HG03521 (cell line): Measurements from ENCODE around the gene THRA.

Source experiments
- ATAC-seq: cut with Tn5 transposase; IDR thresholded peaks from one replicate; pipeline ENCODE4 v1.9.1; 2021; ENCODE audit warnings: mild to moderate bottlenecking, moderate library complexity; ENCODE audit not compliant: unreplicated experiment

The THRA gene

GRCh38 chr17:40095944-40096791, 33.4 kb downstream of the THRA start:
- peak; percentile 38 for ATAC-seq

GRCh38 chr17:40097087-40097486, 34.3 kb downstream of the THRA start:
- ATAC-seq, result no peak

GRCh38 chr17:40097931-40098845, 35.4 kb downstream of the THRA start:
- ATAC-seq, result no peak

GRCh38 chr17:40098846-40099618, 36.3 kb downstream of the THRA start:
- ATAC-seq, result peak; percentile 58

- ATAC-seq, result no peak
Observed at GRCh38 chr17:40099619-40100418, 37.1 kb downstream of the THRA start.

GRCh38 chr17:40100419-40100668, 37.6 kb downstream of the THRA start, which contains the start of gene NR1D1:
NR1D1 (minus strand) TSS chr17:40100589; CDS start chr17:40100094, 495 bp downstream.
- no peak for ATAC-seq

- ATAC-seq, result peak; percentile 25
Observed at GRCh38 chr17:40100669-40101366, 38.1 kb downstream of the THRA start.

GRCh38 chr17:40101367-40102210, 38.8 kb downstream of the THRA start:
- ATAC-seq, result no peak

- ATAC-seq, result no peak
Observed at GRCh38 chr17:40103071-40103661, 40.4 kb downstream of the THRA start.

- no peak for ATAC-seq
Observed at GRCh38 chr17:40103688-40104087, 40.9 kb downstream of the THRA start.

- no peak for ATAC-seq
Observed at GRCh38 chr17:40104594-40105486, 42.1 kb downstream of the THRA start.

GRCh38 chr17:40105861-40106759, 43.3 kb downstream of the THRA start:
- no peak for ATAC-seq

- no peak for ATAC-seq
Observed at GRCh38 chr17:40106760-40107521, 44.2 kb downstream of the THRA start.

- no peak for ATAC-seq
Observed at GRCh38 chr17:40107522-40108174, 44.9 kb downstream of the THRA start.
